T-helper 2 cell (primary cell): ENCODE measurements around the gene VGLL3.
A peak's percentile ranks its signal among the peaks of the same experiment; 100 is the strongest.
"Not testable (repeated sequence)": the region's sequence is repeated elsewhere in the genome, so short reads cannot be mapped to it uniquely, and the experiment has no call there.

ENCODE experiments used
- DNase-seq, 5 experiments: peaks; one replicate each; pipeline versions ENCODE4 v3.0.0 to v3.0.0-alpha.2; 2012 to 2022

The VGLL3 gene

GRCh38 chr3:86989006-86989405, 1.9 kb downstream of the VGLL3 start:
- no peak for DNase-seq

DNA sequence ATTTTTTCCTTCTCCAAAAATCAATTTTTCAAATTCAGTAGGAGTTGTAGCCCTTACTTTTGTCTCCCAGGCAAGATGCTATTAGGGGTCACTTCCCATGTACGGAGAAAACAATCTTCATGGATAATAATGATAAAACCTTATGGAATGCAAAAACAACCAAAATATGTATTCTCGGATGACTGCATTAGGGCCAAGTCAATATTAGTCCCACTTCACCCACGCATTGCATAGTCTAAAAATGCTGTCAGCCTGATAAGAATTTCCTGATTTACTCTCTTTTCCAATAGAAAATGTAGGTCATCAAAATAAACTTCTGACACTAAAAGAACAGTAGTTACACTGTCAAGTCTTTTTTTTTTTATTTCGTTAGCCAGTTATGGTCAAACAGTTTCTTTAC, 2.7 kb downstream of the VGLL3 start:
- DNase-seq, result no peak

DNA sequence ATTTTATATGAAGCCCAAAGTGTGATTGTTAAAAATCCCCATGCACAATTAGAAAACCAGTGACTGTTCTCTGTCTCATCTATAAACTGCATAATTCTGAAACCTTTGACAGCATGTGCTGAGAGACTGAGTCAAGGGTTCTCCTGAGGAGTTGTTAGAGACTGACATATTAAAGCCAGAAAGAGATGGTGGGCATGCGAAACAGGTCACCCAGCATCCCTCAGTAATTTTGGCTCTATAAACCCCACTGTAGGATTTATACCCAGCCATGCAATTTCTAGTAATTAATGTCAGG, 3.6 kb downstream of the VGLL3 start:
- no peak for DNase-seq

GRCh38 chr3:86986671-86987420, 4.1 kb downstream of the VGLL3 start:
- no peak for DNase-seq

DNA sequence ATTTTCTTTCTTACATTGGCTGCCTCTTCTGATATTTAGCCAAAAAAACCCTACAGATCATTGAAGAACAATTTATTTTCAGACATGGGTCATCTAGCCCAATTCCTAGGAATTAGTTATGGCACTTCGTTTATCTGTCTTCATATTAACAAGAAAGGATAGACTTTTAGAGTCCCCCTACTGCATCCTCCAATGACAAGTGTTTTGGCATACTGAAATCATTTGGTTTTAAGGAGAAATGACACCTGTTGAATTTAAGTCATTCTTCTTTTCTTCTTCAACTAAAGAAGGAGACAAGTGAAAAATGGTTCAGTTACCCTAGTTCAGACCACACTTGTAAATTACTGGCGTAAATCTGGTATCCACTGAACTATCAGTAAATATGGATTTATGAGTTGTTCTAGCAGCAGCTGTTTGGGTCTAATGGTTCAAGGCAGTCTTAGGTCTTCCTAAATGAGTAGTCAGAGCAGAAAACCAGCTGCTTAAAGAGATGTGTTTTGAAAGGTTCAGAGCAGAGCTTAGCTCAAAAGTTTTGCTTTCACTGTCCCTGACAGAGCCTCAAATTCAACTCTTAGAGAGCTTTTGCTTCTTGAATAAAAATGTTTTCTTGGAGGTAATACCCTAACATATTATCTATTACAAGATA, 5.6 kb downstream of the VGLL3 start:
- no peak for DNase-seq

GRCh38 chr3:86984271-86984670, 6.7 kb downstream of the VGLL3 start:
- no peak for DNase-seq

GRCh38 chr3:86982883-86983282, 8.1 kb downstream of the VGLL3 start:
- DNase-seq, result no peak

GRCh38 chr3:86978111-86978551, 12.8 kb downstream of the VGLL3 start:
- no peak for DNase-seq

- DNase-seq, result no peak
These were observed 14.7 kb downstream of the VGLL3 start for GRCh38 chr3:86976219-86976618.

DNA sequence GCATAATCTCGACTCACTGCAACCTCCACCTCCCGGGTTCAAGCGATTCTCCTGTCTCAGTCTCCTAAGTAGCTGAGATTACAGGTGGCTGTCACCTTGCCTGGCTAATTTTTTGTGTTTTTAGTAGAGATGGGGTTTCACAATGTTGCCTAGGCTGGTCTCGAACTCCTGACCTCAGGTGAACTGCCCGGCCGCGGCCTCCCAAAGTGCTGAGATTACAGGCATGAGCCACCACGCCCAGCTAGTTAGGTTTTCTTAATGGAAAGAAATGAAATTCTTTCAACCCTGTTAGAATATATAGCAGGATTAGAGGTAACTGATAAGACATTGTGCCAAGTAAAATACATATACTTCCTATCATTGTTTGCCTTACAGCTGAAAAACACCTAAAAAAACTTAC, 16.8 kb downstream of the VGLL3 start:
- not testable (repeated sequence) for DNase-seq

GRCh38 chr3:86973440-86973839, 17.5 kb downstream of the VGLL3 start:
- DNase-seq, result no peak

DNA sequence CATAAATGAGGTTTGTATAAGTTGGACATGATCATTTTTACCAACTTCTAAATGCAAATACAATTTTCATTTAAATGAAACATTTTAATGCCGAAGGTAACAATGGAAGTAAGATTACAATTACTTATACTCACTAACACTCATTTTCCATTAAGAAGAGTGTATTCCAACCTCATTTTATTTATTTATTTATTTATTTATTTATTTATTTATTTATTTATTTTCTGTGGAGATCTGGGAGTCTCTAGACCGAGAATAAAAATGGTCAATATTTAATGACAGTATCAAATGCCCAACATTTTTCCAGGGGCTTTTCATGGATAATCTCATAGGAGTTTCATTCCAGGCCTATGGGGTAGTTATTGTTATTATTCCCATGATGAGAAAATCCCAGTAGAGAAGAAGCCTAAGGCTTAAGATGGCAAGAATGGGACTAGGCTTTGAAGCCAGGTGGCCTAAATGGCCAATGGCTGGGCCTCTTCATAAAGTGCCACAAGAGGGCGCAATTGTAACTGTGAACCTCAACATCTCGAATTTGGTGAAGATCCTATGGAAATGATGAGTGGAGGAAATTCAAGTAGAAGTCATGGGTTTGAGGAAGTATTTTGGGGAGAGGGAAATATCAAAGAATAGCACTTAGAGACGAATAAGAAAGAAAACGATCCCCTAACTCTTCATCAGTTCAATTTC, 21.3 kb downstream of the VGLL3 start:
- peak in 1 of 5 experiments; percentile 28 for DNase-seq

DNA sequence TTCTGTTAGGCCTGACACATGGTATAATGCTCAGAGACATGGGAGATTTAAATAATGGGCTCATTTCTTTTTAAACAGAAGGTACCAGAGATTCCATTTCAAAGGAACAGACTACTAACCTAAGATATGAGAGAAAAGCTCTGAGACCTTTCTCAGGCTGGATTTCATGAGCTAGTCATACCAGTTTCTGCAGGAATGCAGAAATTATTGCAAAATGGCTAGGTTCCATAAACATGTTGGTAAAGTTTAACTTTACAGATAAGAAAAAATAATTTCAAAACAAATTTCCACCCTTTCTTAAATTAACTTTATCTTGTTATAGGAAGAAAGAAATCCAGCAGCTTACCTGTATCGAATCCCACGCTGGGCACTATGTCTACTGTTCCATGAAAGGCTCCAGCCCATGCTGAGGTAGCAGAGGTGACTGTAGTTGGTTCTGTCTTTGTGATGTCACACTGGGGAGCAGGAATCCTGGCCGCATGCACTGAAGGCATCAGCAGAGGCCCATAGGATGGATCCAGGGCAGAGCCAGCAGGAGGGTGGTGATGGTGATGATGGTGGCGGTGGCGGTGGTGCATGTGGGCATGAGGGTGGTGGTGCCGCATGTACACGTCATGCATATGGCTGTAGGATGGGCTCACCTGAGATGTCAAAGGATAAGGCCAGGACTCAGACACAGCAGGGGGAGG, 22.6 kb downstream of the VGLL3 start:
- DNase-seq, result no peak

GRCh38 chr3:86967062-86967461, 23.9 kb downstream of the VGLL3 start:
- no peak for DNase-seq

DNA sequence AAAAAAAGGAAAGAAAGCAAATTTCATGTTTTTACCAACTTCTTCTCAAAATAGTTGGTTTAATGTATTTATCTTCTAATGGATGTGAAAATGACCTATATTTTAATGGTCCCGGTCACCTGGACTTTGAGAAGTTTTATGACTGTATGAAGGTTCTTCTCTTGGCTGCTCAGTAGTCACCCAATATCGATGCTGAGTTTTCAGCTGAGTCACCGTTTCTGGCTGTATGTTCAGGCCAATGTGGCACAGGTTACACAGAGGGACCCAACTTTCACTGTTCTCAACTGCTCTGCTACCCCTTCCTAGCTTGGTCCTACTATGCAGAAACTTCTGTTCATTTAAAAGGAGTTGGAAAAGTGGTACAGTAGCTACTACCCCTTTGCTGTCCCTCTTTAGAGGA, 25.8 kb downstream of the VGLL3 start:
- DNase-seq, result no peak

- no peak for DNase-seq
These were observed 27.3 kb downstream of the VGLL3 start for GRCh38 chr3:86963611-86964010.

DNA sequence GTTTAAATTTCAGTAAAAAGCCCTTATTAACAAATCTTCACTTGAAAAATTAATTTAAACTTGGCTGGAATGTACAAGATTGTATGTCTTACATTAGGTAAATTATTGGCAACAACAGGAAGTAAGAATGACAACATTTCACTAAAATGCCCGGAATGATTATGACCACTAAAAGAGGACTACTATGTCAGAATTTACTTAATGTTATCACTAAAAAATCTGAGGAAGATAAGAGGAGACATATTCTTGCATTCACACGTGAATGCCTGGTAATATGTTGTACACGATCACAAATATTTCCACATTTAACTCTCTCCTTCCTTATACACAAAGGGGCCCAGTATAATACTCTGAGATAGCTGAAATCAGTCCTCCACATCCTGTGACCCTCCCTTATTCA, 29.7 kb downstream of the VGLL3 start:
- no peak for DNase-seq

DNA sequence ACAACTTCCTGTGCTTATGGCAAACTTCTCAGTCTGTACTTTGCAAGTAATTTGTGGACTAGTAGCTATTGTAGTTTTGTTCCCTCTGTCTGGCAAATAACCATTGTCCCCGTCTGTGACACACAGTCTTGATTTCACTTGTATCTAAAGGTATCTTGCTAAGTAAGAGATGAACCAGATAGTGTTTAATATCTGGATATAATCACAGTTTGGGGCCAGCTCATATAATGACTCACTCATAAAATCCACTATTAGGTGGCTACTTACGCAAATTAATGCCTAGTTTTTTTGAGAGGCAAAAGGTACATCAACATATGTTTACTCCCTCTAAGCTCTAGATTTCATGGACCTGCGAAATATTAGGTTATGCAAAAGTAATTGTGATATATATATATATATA, 30.4 kb downstream of the VGLL3 start:
- no peak for DNase-seq

DNA sequence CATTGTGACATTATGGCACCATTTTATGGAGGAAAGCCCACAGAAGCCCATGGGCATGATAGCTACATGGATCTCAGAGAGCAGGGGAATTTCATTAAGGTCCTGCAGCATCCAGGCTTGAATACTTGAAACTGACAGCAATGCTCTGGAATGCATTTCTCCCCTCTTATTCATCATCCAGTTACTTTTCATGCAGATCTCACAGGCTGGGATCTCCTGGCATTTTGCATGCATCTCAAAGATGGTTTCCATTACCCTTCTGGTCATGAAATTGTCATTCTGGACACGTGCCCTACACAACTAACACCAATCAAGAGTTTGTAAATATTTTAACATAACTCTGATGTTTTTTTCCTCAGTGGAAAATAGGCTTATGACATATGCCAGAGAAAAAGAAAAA, 32.4 kb downstream of the VGLL3 start:
- DNase-seq, result no peak

- DNase-seq, result no peak
These were observed 36.2 kb downstream of the VGLL3 start for GRCh38 chr3:86954747-86955146.

GRCh38 chr3:86954226-86954625, 36.7 kb downstream of the VGLL3 start:
- DNase-seq, result no peak

- peak in 1 of 5 experiments; percentile 4 for DNase-seq
These were observed 39.6 kb downstream of the VGLL3 start for GRCh38 chr3:86951322-86951721.

GRCh38 chr3:86950717-86951116, 40.2 kb downstream of the VGLL3 start:
- DNase-seq, result no peak

DNA sequence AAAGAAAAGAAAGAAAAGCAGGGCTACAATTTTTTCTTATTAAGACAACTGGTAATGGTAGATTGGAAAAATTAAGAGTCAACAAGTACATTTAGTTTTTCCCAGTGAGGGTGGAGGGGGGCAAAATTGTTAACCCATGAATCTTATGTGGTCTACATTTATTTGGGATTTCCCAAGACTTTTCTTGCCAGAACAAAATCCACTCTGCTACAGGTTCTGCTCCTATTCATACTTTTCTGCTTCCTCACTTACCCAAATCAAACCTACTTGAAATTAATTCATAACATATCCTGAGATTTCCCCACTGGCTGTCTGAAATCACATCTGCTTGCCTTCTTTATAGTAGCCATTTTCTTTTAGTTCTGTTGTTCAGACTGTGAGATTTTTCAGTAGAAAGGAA, 41.1 kb downstream of the VGLL3 start:
- no peak for DNase-seq
